ENCODE results near the gene C11orf54.

Gene C11orf54

DNA sequence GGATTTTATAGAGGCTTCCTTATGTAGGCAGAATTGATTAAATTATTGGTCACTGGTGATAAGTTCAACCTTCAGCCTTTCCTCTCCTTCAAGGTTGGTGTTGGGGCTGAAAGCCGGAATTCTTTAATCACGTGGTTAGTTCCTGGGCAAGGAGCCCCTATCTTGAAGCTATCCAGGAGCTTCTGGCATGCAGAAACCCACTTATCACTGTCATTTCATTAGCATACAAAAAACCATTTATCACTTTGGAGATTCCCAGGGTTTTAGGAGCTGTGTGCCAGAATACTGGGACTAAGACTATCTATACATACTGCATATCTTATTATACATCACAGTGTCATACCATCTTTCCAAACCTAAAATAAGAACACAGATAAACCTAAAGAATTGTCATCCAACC is 24.1 kb downstream of the C11orf54 start:
- Histone ChIP-seq H3K79me2 (ENCODE audit: insufficient read depth, low read length) (no peaks in the 10 kb centered on the region), H4K20me1 (ENCODE audit: insufficient read depth, low read length) (no peaks in the 10 kb centered on the region), H3F3A (ENCODE audit: insufficient read depth, low read length) (no peaks in the 10 kb centered on the region), H3K4me1 (ENCODE audit: insufficient read depth, low read length, severe bottlenecking) (no peaks in the 10 kb centered on the region), H3K4me3 (ENCODE audit: low read depth, low read length, poor library complexity, severe bottlenecking) (no peak overlapping the region), H3K9ac (ENCODE audit: low read length) (no peak overlapping the region), H3K9me3 (ENCODE audit: low read length) (0 out of 2 replicates have a peak, but pooled peaks cover 9% of the 10 kb centered on the region), H3K27me3 (ENCODE audit: insufficient read depth, low read length) (no peaks in the 10 kb centered on the region), H3K27ac (ENCODE audit: low read depth, low read length, poor library complexity, severe bottlenecking) (no peak overlapping the region), H3K36me3 (ENCODE audit: insufficient read depth, low read length) (peaks cover 28% of the 10 kb centered on the region), H2AFZ (ENCODE audit: low read length) (no peak overlapping the region), H3K9me2 (ENCODE audit: low read depth, low read length) (no peaks in the 10 kb centered on the region), H3K4me2 (ENCODE audit: low read length) (no peak overlapping the region)
- TF ChIP-seq EZH2 (IDR thresholded peaks at IDR 0.05; ENCODE audit: borderline replicate concordance, low read length) (no peak), CTCF (IDR thresholded peaks at IDR 0.05; ENCODE audit: low read length) (no peak)

GRCh38 chr11:93766504-93766903 is 25.0 kb downstream of the C11orf54 start:
- H4K20me1 ChIP-seq (ENCODE audit: insufficient read depth, low read length): no peaks in the 10 kb centered on the region
- H2AFZ ChIP-seq (ENCODE audit: low read length): no peak overlapping the region
- no peaks in the 10 kb centered on the region for H3K4me1 ChIP-seq (ENCODE audit: insufficient read depth, low read length, severe bottlenecking)
- TF ChIP-seq EZH2 (IDR thresholded peaks at IDR 0.05; ENCODE audit: borderline replicate concordance, low read length) (no peak), CTCF (IDR thresholded peaks at IDR 0.05; ENCODE audit: low read length) (no peak)
- no peaks in the 10 kb centered on the region for H3K27me3 ChIP-seq (ENCODE audit: insufficient read depth, low read length)
- no peak overlapping the region for H3K9ac ChIP-seq (ENCODE audit: low read length)
- H3K36me3 ChIP-seq (ENCODE audit: insufficient read depth, low read length): peaks cover 22% of the 10 kb centered on the region
- no peak overlapping the region for H3K4me2 ChIP-seq (ENCODE audit: low read length)
- no peak overlapping the region for H3K4me3 ChIP-seq (ENCODE audit: low read depth, low read length, poor library complexity, severe bottlenecking)
- H3K9me2 ChIP-seq (ENCODE audit: low read depth, low read length): no peaks in the 10 kb centered on the region
- no peaks in the 10 kb centered on the region for H3F3A ChIP-seq (ENCODE audit: insufficient read depth, low read length)
- no peaks in the 10 kb centered on the region for H3K79me2 ChIP-seq (ENCODE audit: insufficient read depth, low read length)
- H3K9me3 ChIP-seq (ENCODE audit: low read length): 0 out of 2 replicates have a peak, but pooled peaks cover 9% of the 10 kb centered on the region
- no peak overlapping the region for H3K27ac ChIP-seq (ENCODE audit: low read depth, low read length, poor library complexity, severe bottlenecking)

DNA sequence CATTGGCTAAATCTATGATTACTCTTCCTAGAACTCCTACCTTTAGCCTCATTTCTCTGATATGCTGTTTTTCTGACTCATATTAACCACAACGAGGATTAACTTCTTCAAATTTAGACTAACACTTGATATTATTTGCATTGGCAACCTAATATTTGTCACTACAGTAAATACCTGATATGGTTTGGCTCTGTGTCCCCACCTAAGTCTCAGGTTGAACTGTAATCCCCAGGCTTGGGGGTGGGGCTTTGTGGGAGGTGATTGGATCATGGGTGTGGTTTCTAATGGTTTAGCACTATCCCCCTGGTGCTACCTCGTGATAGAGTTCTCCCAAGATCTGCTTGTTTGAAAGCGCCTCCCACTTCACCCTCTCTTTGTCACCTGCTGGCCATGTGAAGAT is 25.5 kb downstream of the C11orf54 start:
- no peaks in the 10 kb centered on the region for H3K79me2 ChIP-seq (ENCODE audit: insufficient read depth, low read length)
- H3K9me3 ChIP-seq (ENCODE audit: low read length): peaks cover 9% of the 10 kb centered on the region; the same call in 1 of the 2 replicates
- H3K9ac ChIP-seq (ENCODE audit: low read length): no peak overlapping the region
- no peak overlapping the region for H3K4me3 ChIP-seq (ENCODE audit: low read depth, low read length, poor library complexity, severe bottlenecking)
- no peaks in the 10 kb centered on the region for H3K27me3 ChIP-seq (ENCODE audit: insufficient read depth, low read length)
- no peak overlapping the region for H2AFZ ChIP-seq (ENCODE audit: low read length)
- no peaks in the 10 kb centered on the region for H3K9me2 ChIP-seq (ENCODE audit: low read depth, low read length)
- H3K36me3 ChIP-seq (ENCODE audit: insufficient read depth, low read length): peaks cover 22% of the 10 kb centered on the region
- no peak overlapping the region for H3K27ac ChIP-seq (ENCODE audit: low read depth, low read length, poor library complexity, severe bottlenecking)
- no peaks in the 10 kb centered on the region for H3F3A ChIP-seq (ENCODE audit: insufficient read depth, low read length)
- no peaks in the 10 kb centered on the region for H4K20me1 ChIP-seq (ENCODE audit: insufficient read depth, low read length)
- H3K4me2 ChIP-seq (ENCODE audit: low read length): no peak overlapping the region
- no peaks in the 10 kb centered on the region for H3K4me1 ChIP-seq (ENCODE audit: insufficient read depth, low read length, severe bottlenecking)
- TF ChIP-seq EZH2 (IDR thresholded peaks at IDR 0.05; ENCODE audit: borderline replicate concordance, low read length): no peak
- no peak for TF ChIP-seq CTCF (IDR thresholded peaks at IDR 0.05; ENCODE audit: low read length)
